IPS-NIHi7 (cell line): Measurements from ENCODE around the gene RGS12.

Experiments
- DNase-seq: peaks from one replicate; pipeline ENCODE4 v3.0.0; 2012; ENCODE audit warnings: mixed read lengths; ENCODE audit errors: extremely low spot score

Gene RGS12

GRCh38 chr4:3310301-3311094, 17.7 kb downstream of the RGS12 start:
- no peak for DNase-seq

- no peak for DNase-seq
Measured at GRCh38 chr4:3311095-3311372, 18.2 kb downstream of the RGS12 start.

GRCh38 chr4:3311489-3312171, 18.8 kb downstream of the RGS12 start:
- no peak for DNase-seq

GRCh38 chr4:3312362-3312761, 19.5 kb downstream of the RGS12 start:
- DNase-seq = no peak

- no peak for DNase-seq
Measured at GRCh38 chr4:3313139-3313538, 20.3 kb downstream of the RGS12 start.

GRCh38 chr4:3313556-3314228, 20.9 kb downstream of the RGS12 start:
- DNase-seq = no peak

GRCh38 chr4:3314706-3315260, 22.0 kb downstream of the RGS12 start:
- no peak for DNase-seq

GRCh38 chr4:3315566-3315965, 22.7 kb downstream of the RGS12 start:
- no peak for DNase-seq

GRCh38 chr4:3316146-3316545, 23.3 kb downstream of the RGS12 start:
- DNase-seq = no peak

- no peak for DNase-seq
Measured at GRCh38 chr4:3317011-3317655, 24.3 kb downstream of the RGS12 start.

- no peak for DNase-seq
Measured at GRCh38 chr4:3317656-3318211, 24.9 kb downstream of the RGS12 start.

GRCh38 chr4:3318561-3319021, 25.8 kb downstream of the RGS12 start:
- peak; percentile 91 for DNase-seq

GRCh38 chr4:3320361-3321023, 27.7 kb downstream of the RGS12 start:
- DNase-seq = no peak

- no peak for DNase-seq
Measured at GRCh38 chr4:3321295-3321889, 28.6 kb downstream of the RGS12 start.

- no peak for DNase-seq
Measured at GRCh38 chr4:3322059-3322550, 29.3 kb downstream of the RGS12 start.

GRCh38 chr4:3323071-3323481, 30.3 kb downstream of the RGS12 start:
- DNase-seq = no peak

- DNase-seq = peak; percentile 80
Measured at GRCh38 chr4:3324093-3324815, 31.4 kb downstream of the RGS12 start.

GRCh38 chr4:3328814-3329663, 36.2 kb downstream of the RGS12 start:
- DNase-seq = no peak

- no peak for DNase-seq
Measured at GRCh38 chr4:3329887-3330286, 37.1 kb downstream of the RGS12 start.
